A172 (cell line): ENCODE data around the gene NABP1. TPM values are rescaled to one million over a fixed set of nuclear protein-coding genes. Genes with fewer than 3 reads are reported as not detected.
A peak's percentile ranks its signal among the peaks of the same experiment; 100 is the strongest.

Source experiments
- DNase-seq: peaks from one replicate; pipeline ENCODE4 v3.0.0-alpha.2; 2015; ENCODE audit warnings: low spot score
- total RNA-seq: library from RNA; depleted of rRNA; stranded (reverse); fragments of >200 nt; shearing (Covaris generic); gene quantifications from 2 replicates; pipeline ENCODE4 v1.2.3, GENCODE V29; 2014; rRNA removed

NABP1 gene
- total RNA-seq, 1 experiment from 2014 or later, result 44.6 TPM

- no peak for DNase-seq
These were observed 29.6 kb downstream of the NABP1 start for GRCh38 chr2:191707542-191707941.

- DNase-seq, result peak; percentile 83
These were observed 32.5 kb downstream of the NABP1 start for GRCh38 chr2:191710411-191710900.

- DNase-seq, result no peak
These were observed 33.7 kb downstream of the NABP1 start for GRCh38 chr2:191711621-191712020.

- peak; percentile 23 for DNase-seq
These were observed 35.9 kb downstream of the NABP1 start for GRCh38 chr2:191713837-191714236.

- DNase-seq, result no peak
These were observed 37.0 kb downstream of the NABP1 start for GRCh38 chr2:191714925-191715324.

GRCh38 chr2:191715471-191715870 is 37.5 kb downstream of the NABP1 start:
- no peak for DNase-seq

GRCh38 chr2:191719261-191719660 is 41.3 kb downstream of the NABP1 start:
- DNase-seq, result no peak

GRCh38 chr2:191719938-191720337 is 42.0 kb downstream of the NABP1 start:
- DNase-seq, result no peak

- DNase-seq, result no peak
These were observed 43.4 kb downstream of the NABP1 start for GRCh38 chr2:191721331-191721730.

- no peak for DNase-seq
These were observed 46.1 kb downstream of the NABP1 start for GRCh38 chr2:191724015-191724414.

- DNase-seq, result no peak
These were observed 51.1 kb downstream of the NABP1 start for GRCh38 chr2:191728750-191729624.

- DNase-seq, result no peak
These were observed 52.3 kb downstream of the NABP1 start for GRCh38 chr2:191730263-191730662.

Other genes with a start within 250 kb of the NABP1 start
- gene CAVIN2, start 169.0 kb downstream of the NABP1 start, total RNA-seq, result 136 and 177 TPM in 2 replicates